ENCODE results near the gene COL23A1. TPM values are rescaled to one million over a fixed set of nuclear protein-coding genes. Genes with fewer than 3 reads are reported as not detected.

COL23A1 gene
- total RNA-seq, 1 experiment from 2014 or later: 0.18 TPM

- intact Hi-C loops (cut with micrococcal nuclease; ENCODE audit: unreplicated experiment): no loop called here
- no peaks in the 10 kb centered on the region for H3K36me3 ChIP-seq (ENCODE audit: control insufficient read depth, insufficient read depth, low read length)
- Mint-ChIP-seq H3K4me1 (ENCODE audit: low read depth, unreplicated experiment) (no peaks in the 10 kb centered on the region), H3K36me3 (ENCODE audit: insufficient read depth, unreplicated experiment) (no peaks in the 10 kb centered on the region), H3K4me3 (ENCODE audit: unreplicated experiment) (no peak overlapping the region), H3K9me3 (ENCODE audit: unreplicated experiment) (no peaks in the 10 kb centered on the region), H3K27me3 (ENCODE audit: insufficient read depth, unreplicated experiment) (no peaks in the 10 kb centered on the region), H3K27ac (ENCODE audit: unreplicated experiment) (no peak overlapping the region)
- no TSS peak for BruUV-seq (replicated peaks)
- no peaks in the 10 kb centered on the region for H3K4me1 ChIP-seq
- no peaks in the 10 kb centered on the region for H3K27me3 ChIP-seq (replicated peaks; ENCODE audit: control insufficient read depth, insufficient read depth, low read length)
- ChIA-PET CTCF (no interaction called here), POLR2A (no interaction called here)
- H3K4me3 ChIP-seq (ENCODE audit: low read depth, low read length): no peak overlapping the region
- TF ChIP-seq, protein P1, sequence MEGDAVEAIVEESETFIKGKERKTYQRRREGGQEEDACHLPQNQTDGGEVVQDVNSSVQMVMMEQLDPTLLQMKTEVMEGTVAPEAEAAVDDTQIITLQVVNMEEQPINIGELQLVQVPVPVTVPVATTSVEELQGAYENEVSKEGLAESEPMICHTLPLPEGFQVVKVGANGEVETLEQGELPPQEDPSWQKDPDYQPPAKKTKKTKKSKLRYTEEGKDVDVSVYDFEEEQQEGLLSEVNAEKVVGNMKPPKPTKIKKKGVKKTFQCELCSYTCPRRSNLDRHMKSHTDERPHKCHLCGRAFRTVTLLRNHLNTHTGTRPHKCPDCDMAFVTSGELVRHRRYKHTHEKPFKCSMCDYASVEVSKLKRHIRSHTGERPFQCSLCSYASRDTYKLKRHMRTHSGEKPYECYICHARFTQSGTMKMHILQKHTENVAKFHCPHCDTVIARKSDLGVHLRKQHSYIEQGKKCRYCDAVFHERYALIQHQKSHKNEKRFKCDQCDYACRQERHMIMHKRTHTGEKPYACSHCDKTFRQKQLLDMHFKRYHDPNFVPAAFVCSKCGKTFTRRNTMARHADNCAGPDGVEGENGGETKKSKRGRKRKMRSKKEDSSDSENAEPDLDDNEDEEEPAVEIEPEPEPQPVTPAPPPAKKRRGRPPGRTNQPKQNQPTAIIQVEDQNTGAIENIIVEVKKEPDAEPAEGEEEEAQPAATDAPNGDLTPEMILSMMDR (IDR thresholded peaks at IDR 0.05; ENCODE audit: insufficient read depth in 1 of 2, low read depth in 1 of 2, low read length in 1 of 2, severe bottlenecking in 1 of 2, unreplicated experiment in 1 of 2): no peak
- no peaks in the 10 kb centered on the region for H3K9me3 ChIP-seq
- no peak for DNase-seq
These were observed 351.9 kb downstream of the COL23A1 start for GRCh38 chr5:178238313-178238635.

DNA sequence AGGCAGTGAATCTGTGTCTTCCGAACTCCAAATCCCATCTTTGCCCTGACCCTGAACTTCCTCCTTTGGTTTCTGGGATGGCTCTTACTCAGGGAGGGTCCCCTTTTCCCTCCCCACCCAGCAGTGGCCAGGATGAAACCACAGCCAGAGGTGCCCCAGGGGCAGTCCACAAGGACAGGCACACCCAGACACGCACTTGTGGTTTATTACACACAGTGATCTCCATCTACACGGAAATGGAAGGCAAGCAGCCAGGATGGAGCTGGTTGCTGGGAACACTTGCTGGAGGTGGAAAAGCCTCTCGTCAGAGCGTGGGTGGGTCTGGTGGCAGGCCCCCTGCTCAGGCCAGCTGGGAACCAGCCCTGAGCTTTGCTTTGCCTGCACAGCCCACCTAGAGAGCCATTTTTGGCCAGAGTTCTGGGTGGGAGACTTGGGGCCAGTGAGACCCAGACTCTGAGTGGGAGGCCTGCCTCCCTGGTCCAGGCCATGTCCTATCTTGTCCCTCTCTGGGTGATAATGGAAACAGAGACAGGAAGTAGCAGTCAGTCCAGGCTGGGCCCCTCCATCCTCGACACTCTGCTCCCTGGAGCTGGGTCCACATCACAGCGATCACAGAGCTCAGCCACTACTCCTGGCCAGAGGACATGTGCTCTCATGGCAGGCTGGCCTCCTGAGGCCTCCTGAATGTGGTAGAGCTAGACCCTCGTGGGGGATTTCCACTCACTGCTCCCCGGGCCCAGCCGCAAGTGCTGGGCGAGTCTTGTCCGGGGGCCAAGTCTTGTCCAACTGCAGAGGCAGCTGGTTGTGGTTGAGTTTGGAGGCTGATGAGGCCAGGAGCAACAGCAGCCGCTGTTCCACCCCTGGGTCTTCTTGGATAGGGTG is 352.5 kb downstream of the COL23A1 start:
- Histone ChIP-seq H3K36me3 (ENCODE audit: control insufficient read depth, insufficient read depth, low read length) (no peaks in the 10 kb centered on the region), H3K4me3 (ENCODE audit: low read depth, low read length) (no peak overlapping the region), H3K4me1 (peaks cover 4% of the 10 kb centered on the region; the same call in 1 of the 2 replicates), H3K9me3 (no peaks in the 10 kb centered on the region), H3K27me3 (replicated peaks; ENCODE audit: control insufficient read depth, insufficient read depth, low read length) (no peaks in the 10 kb centered on the region)
- H3K9me3 Mint-ChIP-seq (ENCODE audit: unreplicated experiment): no peaks in the 10 kb centered on the region
- no peaks in the 10 kb centered on the region for H3K4me1 Mint-ChIP-seq (ENCODE audit: low read depth, unreplicated experiment)
- H3K36me3 Mint-ChIP-seq (ENCODE audit: insufficient read depth, unreplicated experiment): no peaks in the 10 kb centered on the region
- H3K27me3 Mint-ChIP-seq (ENCODE audit: insufficient read depth, unreplicated experiment): no peaks in the 10 kb centered on the region
- intact Hi-C loops (cut with micrococcal nuclease; ENCODE audit: unreplicated experiment): no loop called here
- DNase-seq: no peak
- ChIA-PET POLR2A (no interaction called here), CTCF (interaction anchor here (0.6 kb wide), 1 partner anchor 379 kb away, joined by 3 read pairs; no protein-coding TSS in a partner anchor)
- no peak overlapping the region for H3K4me3 Mint-ChIP-seq (ENCODE audit: unreplicated experiment)
- TF ChIP-seq, protein P1 (IDR thresholded peaks at IDR 0.05; ENCODE audit: insufficient read depth in 1 of 2, low read depth in 1 of 2, low read length in 1 of 2, severe bottlenecking in 1 of 2, unreplicated experiment in 1 of 2): no peak
- no TSS peak for BruUV-seq (replicated peaks)
- no peak overlapping the region for H3K27ac Mint-ChIP-seq (ENCODE audit: unreplicated experiment)

DNA sequence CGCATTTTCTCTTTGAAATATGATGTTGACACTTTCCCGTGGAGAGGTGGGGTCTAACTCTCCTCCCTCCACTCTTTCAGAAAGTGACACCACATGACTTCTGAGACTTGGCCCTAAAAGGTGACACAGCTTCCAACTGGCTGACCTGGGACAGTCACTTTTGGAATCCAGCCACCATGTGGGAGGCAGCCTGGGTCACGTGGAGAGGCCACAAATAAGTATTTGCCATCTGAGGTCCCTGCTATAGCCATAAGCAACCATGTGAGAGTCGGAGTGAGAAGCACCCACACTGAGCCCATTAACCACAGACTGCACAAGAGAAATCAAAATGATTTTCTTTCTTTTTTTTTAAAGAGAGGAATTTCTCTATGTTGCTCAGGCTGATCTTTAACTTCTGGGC is 353.5 kb downstream of the COL23A1 start:
- H3K27ac Mint-ChIP-seq (ENCODE audit: unreplicated experiment): no peak overlapping the region
- intact Hi-C loops (cut with micrococcal nuclease; ENCODE audit: unreplicated experiment): no loop called here
- POLR2A ChIA-PET: no interaction called here

More for the DNA sequence above, 353.5 kb downstream of the COL23A1 start:
- TF ChIP-seq, protein P1 (IDR thresholded peaks at IDR 0.05; ENCODE audit: insufficient read depth in 1 of 2, low read depth in 1 of 2, low read length in 1 of 2, severe bottlenecking in 1 of 2, unreplicated experiment in 1 of 2): no peak
- no peaks in the 10 kb centered on the region for H3K9me3 Mint-ChIP-seq (ENCODE audit: unreplicated experiment)
- H3K4me3 ChIP-seq (ENCODE audit: low read depth, low read length): no peak overlapping the region
- DNase-seq: no peak
- no peaks in the 10 kb centered on the region for H3K36me3 ChIP-seq (ENCODE audit: control insufficient read depth, insufficient read depth, low read length)
- CTCF ChIA-PET: no interaction called here
- H3K36me3 Mint-ChIP-seq (ENCODE audit: insufficient read depth, unreplicated experiment): no peaks in the 10 kb centered on the region
- BruUV-seq (replicated peaks): no TSS peak
- H3K4me3 Mint-ChIP-seq (ENCODE audit: unreplicated experiment): no peak overlapping the region
- H3K4me1 Mint-ChIP-seq (ENCODE audit: low read depth, unreplicated experiment): no peaks in the 10 kb centered on the region
- H3K27me3 ChIP-seq (replicated peaks; ENCODE audit: control insufficient read depth, insufficient read depth, low read length): no peaks in the 10 kb centered on the region
- H3K27me3 Mint-ChIP-seq (ENCODE audit: insufficient read depth, unreplicated experiment): no peaks in the 10 kb centered on the region
- H3K9me3 ChIP-seq: no peaks in the 10 kb centered on the region
- H3K4me1 ChIP-seq: peaks cover 4% of the 10 kb centered on the region; the same call in 1 of the 2 replicates

All from Caco-2 (cell line).